HG03469 (cell line): ENCODE measurements around the gene LDLRAD4.
A peak's percentile ranks its signal among the peaks of the same experiment; 100 is the strongest.
"Not testable (repeated sequence)": the region's sequence is repeated elsewhere in the genome, so short reads cannot be mapped to it uniquely, and the experiment has no call there.

Source experiments
- ATAC-seq: cut with Tn5 transposase; IDR thresholded peaks from one replicate; pipeline ENCODE4 v1.9.1; 2021; ENCODE audit warnings: mild to moderate bottlenecking, moderate library complexity, moderate number of reproducible peaks; ENCODE audit not compliant: unreplicated experiment

LDLRAD4 gene

GRCh38 chr18:13606604-13607254 lies 388.2 kb downstream of the LDLRAD4 start:
- ATAC-seq: peak; percentile 28

DNA sequence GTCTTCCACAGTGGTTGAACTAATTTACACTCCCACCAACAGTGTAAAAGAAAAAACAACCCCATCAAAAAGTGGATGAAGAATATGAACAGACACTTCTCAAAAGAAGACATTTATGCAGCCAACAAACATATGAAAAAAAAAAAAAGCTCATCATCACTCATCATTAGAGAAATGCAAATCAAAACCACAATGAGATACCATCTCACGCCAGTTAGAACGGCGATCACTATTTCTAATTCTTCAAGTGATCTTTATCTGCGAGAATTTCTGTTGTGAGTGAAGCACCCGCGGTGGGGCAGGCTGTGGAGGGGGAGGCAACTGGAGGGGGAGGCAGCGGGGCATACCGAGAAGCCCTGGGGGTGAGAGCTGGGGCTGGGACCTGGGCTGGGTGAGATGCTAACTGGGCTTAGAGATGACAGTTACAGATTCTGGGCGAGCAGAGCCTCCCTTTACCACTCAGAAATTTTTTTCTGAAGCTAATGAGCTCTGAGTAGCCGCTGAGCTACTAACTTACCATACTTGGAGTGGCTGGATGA lies 389.5 kb downstream of the LDLRAD4 start:
- ATAC-seq: not testable (repeated sequence)

- no peak for ATAC-seq
Observed at GRCh38 chr18:13608791-13609532, 390.4 kb downstream of the LDLRAD4 start.

DNA sequence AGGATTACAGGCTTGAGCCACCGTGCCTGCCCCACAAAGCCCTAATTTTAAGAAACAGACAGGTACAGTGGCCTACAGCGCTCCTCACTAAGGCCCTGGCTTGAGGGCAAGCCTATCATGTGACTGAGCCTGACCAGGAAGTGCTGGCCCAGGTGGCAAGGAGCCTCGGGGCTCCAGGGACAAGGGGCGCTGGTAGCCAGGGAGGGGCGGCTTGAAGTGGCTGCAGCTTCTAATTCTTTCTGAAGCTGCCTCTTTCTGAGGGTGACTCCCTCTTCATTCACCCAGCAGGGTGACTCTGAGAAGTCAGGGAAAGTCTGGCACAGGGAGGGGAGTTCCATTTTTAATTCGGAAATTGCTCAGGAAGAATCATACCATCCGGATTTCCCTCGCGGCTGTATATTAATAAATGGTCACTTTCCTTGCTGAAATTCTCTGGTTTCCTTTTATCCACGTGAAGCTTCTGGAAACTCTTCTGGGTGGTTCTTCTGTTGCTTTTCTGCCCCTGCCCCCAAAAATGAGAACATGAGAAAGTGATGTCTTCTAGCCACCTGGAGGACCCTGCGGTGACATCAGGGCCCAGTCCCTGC lies 392.1 kb downstream of the LDLRAD4 start:
- no peak for ATAC-seq

- ATAC-seq: no peak
Observed at GRCh38 chr18:13611142-13611600, 392.6 kb downstream of the LDLRAD4 start.

GRCh38 chr18:13611601-13612195 lies 393.1 kb downstream of the LDLRAD4 start:
- peak; percentile 0 for ATAC-seq

DNA sequence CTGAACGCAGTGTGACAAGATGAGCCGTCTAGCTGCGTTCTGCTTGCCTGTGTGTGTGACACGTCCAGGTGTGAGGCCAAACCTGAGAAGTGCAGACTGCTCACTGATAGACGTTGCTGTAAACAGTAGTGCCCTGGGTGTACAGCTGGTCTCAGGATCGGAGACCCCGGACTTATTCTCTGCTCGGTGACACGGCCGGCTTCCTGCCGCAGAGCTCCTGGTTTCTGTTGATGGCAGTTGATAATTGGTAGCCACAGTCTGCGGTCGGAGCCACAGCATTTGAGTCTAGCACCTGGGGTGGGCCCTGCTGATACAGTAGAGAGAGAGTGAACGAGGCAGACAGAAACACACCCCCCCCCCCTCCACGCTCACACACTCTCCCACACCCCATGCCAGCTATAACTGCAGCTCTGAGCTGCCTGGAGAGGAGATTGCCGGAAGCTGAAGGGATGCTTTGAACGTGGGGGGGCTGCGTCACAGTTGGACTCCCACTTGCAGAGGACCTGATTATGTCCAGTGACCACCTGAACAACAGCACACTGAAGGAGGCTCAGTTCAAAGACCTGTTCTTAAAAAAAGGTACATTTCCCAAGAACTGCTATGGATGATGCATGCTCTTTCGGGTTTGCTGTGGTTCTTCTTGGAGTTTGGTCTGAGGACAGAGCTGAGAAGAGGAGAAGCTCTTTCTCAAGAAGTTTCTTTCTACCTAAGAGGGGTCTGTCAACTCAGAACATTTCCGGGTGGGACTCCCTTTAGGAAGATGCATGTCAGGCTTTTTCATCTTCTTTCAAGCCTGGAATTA lies 393.8 kb downstream of the LDLRAD4 start:
- peak; percentile 45 for ATAC-seq

DNA sequence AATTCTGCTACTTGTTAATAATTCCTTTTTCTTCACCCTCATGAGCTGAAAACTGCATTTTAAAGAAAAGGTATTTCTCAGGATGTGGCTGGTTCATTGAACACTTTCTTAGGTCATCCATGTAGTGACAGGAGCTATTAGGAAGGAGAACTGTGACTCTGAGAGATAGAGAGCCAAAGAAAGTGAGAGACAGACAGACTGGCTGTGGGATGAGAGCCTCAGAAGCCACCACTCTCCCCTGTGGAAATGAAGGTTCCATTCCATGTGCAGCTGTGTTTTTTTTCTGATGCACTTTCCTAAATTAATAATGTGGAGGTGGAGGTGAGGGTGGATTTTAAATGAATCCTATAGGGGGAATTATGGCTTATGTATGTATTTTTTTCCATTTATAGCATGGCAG lies 394.5 kb downstream of the LDLRAD4 start:
- no peak for ATAC-seq

GRCh38 chr18:13613591-13614501 lies 395.3 kb downstream of the LDLRAD4 start:
- ATAC-seq: no peak

DNA sequence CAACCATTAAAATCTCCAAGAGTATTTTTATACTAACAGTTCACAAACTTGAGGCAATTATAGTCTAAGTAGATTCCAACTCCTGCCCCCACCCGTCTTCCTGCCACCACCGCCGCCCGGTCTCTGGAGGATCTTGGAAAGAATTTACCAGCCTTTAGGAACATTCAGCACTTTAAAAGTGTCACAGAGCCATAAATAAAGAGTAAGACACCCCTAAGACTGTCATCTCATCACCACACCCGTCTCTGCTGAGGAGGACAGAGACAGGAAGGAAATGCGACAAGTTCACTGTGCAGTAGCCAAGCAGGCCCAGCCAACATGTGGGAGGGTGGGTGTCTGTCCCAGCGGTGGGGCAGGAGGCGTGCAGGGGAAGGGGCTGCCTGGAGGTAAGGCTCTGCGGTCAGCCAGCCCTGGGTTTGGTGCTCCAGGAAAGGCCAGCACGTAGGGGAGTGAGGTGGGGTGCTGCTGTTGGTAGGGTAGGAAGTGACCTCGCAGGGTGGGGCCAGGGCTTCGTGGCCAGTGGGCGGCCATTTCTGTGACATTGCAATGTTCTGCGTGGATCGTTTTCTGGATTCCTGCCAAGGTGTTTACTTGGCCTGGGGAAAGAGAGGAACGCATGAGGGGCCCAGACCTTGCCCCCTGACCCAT lies 396.2 kb downstream of the LDLRAD4 start:
- no peak for ATAC-seq

DNA sequence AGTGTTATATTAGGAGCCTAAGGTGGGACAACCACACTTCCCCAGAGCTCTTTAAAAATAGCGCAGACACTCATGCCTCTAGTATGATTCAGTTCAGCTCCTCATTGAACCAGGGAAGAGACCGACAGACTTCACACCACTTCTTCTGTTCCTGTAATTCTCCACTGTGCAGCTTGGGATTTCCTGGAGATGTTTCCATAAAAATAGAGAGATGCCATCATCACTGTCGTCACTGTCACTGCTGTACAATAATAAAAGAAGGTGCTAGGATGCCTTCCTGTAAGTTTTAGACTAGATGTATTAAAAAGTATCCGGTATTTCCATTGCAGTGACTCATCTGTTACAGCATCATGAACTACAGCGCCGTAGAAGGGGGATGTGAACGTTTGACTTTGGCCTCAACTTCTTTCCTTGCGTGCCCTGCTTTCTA lies 396.9 kb downstream of the LDLRAD4 start:
- ATAC-seq: no peak

DNA sequence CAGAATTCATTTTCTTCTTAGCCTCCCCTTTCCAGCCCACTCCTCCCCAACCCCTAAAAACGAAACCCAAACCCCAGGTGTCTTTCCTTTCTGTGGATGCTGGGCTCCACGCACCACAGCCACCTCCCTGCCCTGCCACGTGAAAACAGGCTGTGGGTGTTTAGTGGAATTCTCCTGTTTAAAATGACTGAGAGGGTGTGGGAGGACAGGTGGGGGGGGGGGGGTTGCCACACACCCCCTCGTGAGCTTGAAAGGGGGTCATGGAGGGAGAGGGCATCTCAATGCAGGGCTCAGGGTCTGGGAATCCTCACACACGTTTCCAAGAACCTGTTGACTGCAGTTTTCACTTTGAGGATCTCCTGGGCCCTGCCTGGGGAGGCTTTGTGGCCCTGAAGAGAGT lies 397.5 kb downstream of the LDLRAD4 start:
- no peak for ATAC-seq

DNA sequence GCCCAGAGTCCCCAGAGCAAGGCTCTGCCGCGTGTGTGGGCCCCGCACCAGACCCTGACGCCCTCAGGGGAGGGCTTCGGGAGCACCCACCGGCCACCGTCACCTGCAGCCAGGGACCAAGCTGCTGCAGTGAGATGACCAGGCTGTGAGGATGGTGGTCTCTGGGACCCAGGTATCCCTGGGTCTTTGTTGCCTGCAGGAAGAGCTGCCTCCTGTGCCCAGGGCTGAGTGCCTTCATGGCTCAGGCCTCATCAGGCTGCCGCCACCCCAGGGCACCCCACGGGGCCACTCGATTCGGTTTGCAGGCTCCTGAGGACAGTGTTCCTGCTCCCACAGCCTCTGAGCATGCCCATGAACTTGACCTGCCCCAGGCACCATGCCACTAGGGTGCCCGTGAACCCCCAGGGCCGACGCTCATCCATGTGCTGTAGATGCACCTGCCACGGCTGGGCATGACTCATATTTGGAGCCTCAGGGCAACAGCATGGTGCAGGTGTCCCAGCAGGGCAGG lies 398.0 kb downstream of the LDLRAD4 start:
- no peak for ATAC-seq

DNA sequence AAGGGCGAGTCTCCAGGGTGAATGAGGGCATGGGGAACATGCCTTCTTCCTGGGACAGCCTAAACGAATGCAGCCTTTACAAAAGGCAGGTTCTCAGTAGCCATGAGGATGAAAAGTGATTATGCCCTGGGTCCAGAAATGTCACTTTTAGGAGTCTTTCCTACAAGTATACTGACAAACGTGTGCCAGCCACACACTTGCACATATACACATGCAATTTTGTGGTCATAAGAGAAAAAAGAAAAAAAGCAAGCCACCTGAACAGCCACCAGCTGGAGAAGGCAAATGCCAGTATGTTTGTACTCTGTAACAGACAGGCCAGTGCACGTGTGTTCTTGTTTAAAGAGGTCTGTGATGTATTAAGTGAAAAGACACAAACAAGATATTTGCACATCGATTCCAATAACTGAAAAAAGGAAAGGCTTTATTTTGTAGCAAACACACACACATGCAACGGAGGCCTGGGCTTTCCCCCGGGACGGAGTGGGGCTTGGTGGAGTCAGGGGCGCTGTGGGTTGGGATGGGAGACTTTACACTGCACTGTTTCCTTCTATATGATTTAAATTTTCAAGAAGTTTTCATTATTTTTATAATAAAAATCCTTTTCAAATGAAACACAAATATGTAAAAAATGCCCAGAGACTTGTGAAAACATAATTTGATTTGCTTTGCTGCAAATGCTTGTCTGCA lies 399.4 kb downstream of the LDLRAD4 start:
- ATAC-seq: no peak

DNA sequence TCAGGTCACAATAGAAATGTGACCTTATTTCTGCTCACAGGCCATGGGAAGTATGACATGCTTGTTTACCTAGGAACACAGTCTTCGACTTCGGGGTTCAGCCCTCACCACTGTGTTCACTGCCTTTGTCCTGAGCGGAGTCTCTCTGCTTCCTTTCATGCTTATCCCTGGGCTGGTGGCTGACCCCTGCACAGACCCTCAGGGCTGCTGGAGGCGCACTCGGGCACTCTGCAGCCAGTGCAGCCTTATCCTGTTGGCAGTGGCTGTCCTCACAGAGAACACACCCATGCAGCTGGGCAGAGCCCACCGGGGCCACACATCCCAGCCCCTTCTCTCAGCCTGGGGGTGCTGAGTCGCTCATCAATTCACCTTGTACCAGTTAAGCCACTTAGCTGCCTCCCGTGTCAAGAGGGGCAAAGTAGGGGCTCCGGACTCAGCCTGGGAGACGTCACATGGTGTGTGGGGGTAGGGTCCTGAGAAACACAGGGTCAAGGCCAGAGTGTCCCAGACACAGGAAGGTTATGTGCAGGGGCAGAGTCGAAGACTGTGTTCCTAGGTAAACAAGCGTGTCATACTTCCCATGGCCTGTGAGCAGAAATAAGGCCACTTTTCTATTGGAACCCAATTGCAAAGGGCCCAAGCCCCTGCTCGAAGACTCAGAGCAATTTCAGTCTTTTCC lies 400.3 kb downstream of the LDLRAD4 start:
- no peak for ATAC-seq

- ATAC-seq: no peak
Observed at GRCh38 chr18:13619505-13620205, 401.1 kb downstream of the LDLRAD4 start.

DNA sequence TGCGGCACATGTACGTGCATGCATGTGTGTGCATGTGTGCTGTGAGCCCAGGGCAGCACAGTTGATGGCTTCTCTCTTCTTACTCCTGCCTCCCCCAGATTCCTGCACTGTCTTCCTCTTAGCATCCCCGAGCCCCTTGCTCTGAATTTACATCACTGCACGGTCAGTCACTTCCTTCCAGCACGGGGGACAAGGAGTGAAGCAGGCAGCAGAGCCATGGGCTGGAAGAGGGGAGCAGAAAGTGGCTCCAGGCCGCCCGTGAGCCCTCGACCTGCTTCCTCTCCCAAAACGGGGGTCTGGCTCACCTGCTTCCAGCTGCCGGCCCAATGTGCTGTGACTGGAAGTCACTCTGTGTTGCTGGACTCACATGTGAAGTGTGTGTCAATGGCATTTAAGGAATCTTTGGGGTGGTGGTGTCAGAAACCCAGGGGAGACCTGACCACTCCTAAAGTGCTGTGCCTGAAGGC lies 401.7 kb downstream of the LDLRAD4 start:
- no peak for ATAC-seq
